HCT116 (cell line): ENCODE data around the gene PARP8.

Source experiments
- CEBPB ChIP-seq: IDR thresholded peaks from 2 replicates; pipeline ENCODE4 v1.6.1; 2012; ENCODE audit warnings: low read depth
- EZH2phosphoT487 ChIP-seq: fragments of 200-600 bp; IDR thresholded peaks from 2 replicates; pipeline ENCODE4 v1.6.1; 2018; ENCODE audit warnings: antibody characterized with exemption, borderline replicate concordance
- POLR2A ChIP-seq: IDR thresholded peaks from 2 replicates; pipeline ENCODE4 v1.7.0; 2011; ENCODE audit warnings: borderline replicate concordance; ENCODE audit not compliant: insufficient read depth, insufficient read length; ENCODE audit errors: extremely low read depth
- SRF ChIP-seq: IDR thresholded peaks from 2 replicates; pipeline ENCODE4 v1.6.1; 2012; ENCODE audit warnings: low read depth
- TF ChIP-seq, protein P1 (sequence below), 3 experiments: fragments of 200-600 bp in 1 of 3; sonication (generic) in 1 of 3; IDR thresholded peaks in 2 of 3; conservative IDR thresholded peaks in 1 of 3; 2 replicates each; pipeline ENCODE4 v1.5.1; 2012 to 2017; ENCODE audit warnings: low read depth in 2 of 3, low read length in 2 of 3, antibody characterized with exemption in 1 of 3, borderline replicate concordance in 1 of 3, control low read depth in 1 of 3, mild to moderate bottlenecking in 1 of 3, mixed read lengths in 1 of 3, mixed run types in 1 of 3, moderate library complexity in 1 of 3; ENCODE audit not compliant: insufficient read depth in 1 of 3

DNA sequence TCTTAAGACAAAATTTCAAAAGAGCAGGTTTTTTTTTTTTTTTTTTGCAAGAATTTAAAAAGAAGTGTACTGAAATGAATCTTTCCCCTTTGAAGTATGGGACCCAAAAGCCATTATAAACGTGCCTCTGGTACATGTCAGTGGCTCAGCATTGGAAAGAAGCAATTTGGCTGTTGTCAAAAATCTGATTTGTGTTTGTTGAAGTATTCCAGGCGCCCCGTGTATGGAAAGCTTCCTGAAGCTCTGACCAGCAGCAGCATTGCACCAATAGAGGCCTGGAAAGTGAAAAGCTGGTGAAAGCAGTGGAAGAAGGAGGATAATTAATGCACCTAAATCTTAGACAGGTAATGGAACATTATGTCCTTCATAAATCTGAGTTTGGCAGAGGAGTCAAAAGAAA lies 215.0 kb downstream of the PARP8 start:
- TF ChIP-seq POLR2A (no peak), CEBPB (no peak), EZH2phosphoT487 (no peak), SRF (no peak)
- TF ChIP-seq, protein P1, sequence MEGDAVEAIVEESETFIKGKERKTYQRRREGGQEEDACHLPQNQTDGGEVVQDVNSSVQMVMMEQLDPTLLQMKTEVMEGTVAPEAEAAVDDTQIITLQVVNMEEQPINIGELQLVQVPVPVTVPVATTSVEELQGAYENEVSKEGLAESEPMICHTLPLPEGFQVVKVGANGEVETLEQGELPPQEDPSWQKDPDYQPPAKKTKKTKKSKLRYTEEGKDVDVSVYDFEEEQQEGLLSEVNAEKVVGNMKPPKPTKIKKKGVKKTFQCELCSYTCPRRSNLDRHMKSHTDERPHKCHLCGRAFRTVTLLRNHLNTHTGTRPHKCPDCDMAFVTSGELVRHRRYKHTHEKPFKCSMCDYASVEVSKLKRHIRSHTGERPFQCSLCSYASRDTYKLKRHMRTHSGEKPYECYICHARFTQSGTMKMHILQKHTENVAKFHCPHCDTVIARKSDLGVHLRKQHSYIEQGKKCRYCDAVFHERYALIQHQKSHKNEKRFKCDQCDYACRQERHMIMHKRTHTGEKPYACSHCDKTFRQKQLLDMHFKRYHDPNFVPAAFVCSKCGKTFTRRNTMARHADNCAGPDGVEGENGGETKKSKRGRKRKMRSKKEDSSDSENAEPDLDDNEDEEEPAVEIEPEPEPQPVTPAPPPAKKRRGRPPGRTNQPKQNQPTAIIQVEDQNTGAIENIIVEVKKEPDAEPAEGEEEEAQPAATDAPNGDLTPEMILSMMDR (IDR thresholded peaks at IDR 0.05 in 2 of 3, conservative IDR thresholded peaks at IDR 0.05 in 1 of 3; ENCODE audit: borderline replicate concordance in 1 of 3, insufficient read depth in 1 of 3, low read depth in 2 of 3, low read length in 2 of 3): no peak
